GM12865 (cell line): ENCODE data around the gene ISLR.

ENCODE experiments used
- DNase-seq: peaks from one replicate; pipeline ENCODE4 v3.0.0; 2010; ENCODE audit warnings: low read depth
- H3K4me3 ChIP-seq: 2 replicates; pipeline ENCODE4 v1.5.1; 2011; ENCODE audit warnings: mild to moderate bottlenecking, low read depth, low read length, control low read depth
- CTCF ChIP-seq: IDR thresholded peaks from 2 replicates; pipeline ENCODE4 v1.5.1; 2011; ENCODE audit warnings: low read length, control low read depth, low read depth, inconsistent platforms; ENCODE audit not compliant: insufficient read depth; ENCODE audit errors: missing control alignments

Gene ISLR

GRCh38 chr15:74170071-74170844, 3.3 kb upstream of the ISLR start:
- TF ChIP-seq CTCF = no peak
- no peak for DNase-seq
- no peak overlapping the region for H3K4me3 ChIP-seq

GRCh38 chr15:74170875-74171578, 2.5 kb upstream of the ISLR start:
- H3K4me3 ChIP-seq = no peak overlapping the region
- TF ChIP-seq CTCF = no peak
- no peak for DNase-seq

GRCh38 chr15:74171965-74172541, 1.5 kb upstream of the ISLR start:
- no peak overlapping the region for H3K4me3 ChIP-seq
- DNase-seq = no peak
- no peak for TF ChIP-seq CTCF

GRCh38 chr15:74172701-74173379, 670 bp upstream of the ISLR start:
- TF ChIP-seq CTCF = no peak
- DNase-seq = no peak
- no peak overlapping the region for H3K4me3 ChIP-seq

GRCh38 chr15:74174219-74174957, 878 bp downstream of the ISLR start:
- TF ChIP-seq CTCF = no peak

GRCh38 chr15:74174958-74175253, 1.4 kb downstream of the ISLR start:
- no peak for DNase-seq
- no peak overlapping the region for H3K4me3 ChIP-seq
- no peak for TF ChIP-seq CTCF

More at GRCh38 chr15:74174219-74174957, 878 bp downstream of the ISLR start:
- DNase-seq = no peak
- H3K4me3 ChIP-seq = no peak overlapping the region
